H1 (cell line): ENCODE results near the gene SRRT. TPM values are rescaled to one million over a fixed set of nuclear protein-coding genes. Genes with fewer than 3 reads are reported as not detected.

Experiments
- CTCF ChIA-PET: fragments of 300-600 bp; sonication (Branson Sonifier 250); formaldehyde crosslinking; loops from one replicate; lab custom pipeline; 2021; ENCODE audit not compliant: partially characterized antibody; lab: Charles Lee
- POLR2A ChIA-PET: fragments of 300-600 bp; sonication (Branson Sonifier 250); formaldehyde crosslinking; loops from one replicate; lab custom pipeline; 2021; ENCODE audit warnings: inconsistent platforms; ENCODE audit not compliant: partially characterized antibody; lab: Charles Lee
- DNase-seq, 2 experiments: peaks; one replicate each; pipeline versions ENCODE4 v3.0.0 to v3.0.0-alpha.2; 2010 to 2022; ENCODE audit warnings: low spot score in 2 of 2, low read depth in 1 of 2, mixed read lengths in 1 of 2
- FAIRE-seq: peaks from 2 replicates; lab custom pipeline; 2011; peaks lifted over from hg19 to GRCh38; lab: Jason Lieb, UNC
- H2AFZ ChIP-seq: 2 replicates; pipeline ENCODE4 v1.8.1; 2012; ENCODE audit warnings: low read length, inconsistent platforms
- H2AK5ac ChIP-seq: 2 replicates; pipeline ENCODE4 v1.6.1; 2013; ENCODE audit warnings: low read depth, low read length
- H2BK120ac ChIP-seq: replicated peaks from 2 replicates; pipeline ENCODE3; 2013; ENCODE audit warnings: low read depth, low read length, inconsistent platforms
- H2BK12ac ChIP-seq: 2 replicates; pipeline ENCODE4 v1.6.1; 2013; ENCODE audit warnings: low read depth, low read length
- H2BK15ac ChIP-seq: 2 replicates; pipeline ENCODE4 v1.6.1; 2013; ENCODE audit warnings: low read length
- H2BK20ac ChIP-seq: 2 replicates; pipeline ENCODE4 v1.6.1; 2013; ENCODE audit warnings: low read length
- H2BK5ac ChIP-seq: 2 replicates; pipeline ENCODE4 v1.6.1; 2013; ENCODE audit warnings: low read depth, low read length
- H3K14ac ChIP-seq: 2 replicates; pipeline ENCODE4 v1.6.1; 2013; ENCODE audit warnings: inconsistent platforms; ENCODE audit not compliant: insufficient read length
- H3K18ac ChIP-seq: 2 replicates; pipeline ENCODE4 v1.6.1; 2013; ENCODE audit warnings: low read length; ENCODE audit errors: extremely low read depth
- H3K23ac ChIP-seq: 2 replicates; pipeline ENCODE4 v1.6.1; 2013; ENCODE audit warnings: inconsistent platforms; ENCODE audit not compliant: insufficient read length
- H3K23me2 ChIP-seq: 2 replicates; pipeline ENCODE4 v1.6.1; 2013; ENCODE audit warnings: low read depth, low read length
- H3K27ac ChIP-seq: 2 replicates; pipeline ENCODE4 v1.6.1; 2011; ENCODE audit warnings: low read depth, low read length, inconsistent platforms
- H3K27me3 ChIP-seq, 4 experiments: replicated peaks in 1 of 4; 1 replicate in 1 of 4; 2 replicates in 3 of 4; pipeline versions ENCODE4 v1.6.1 to v1.8.1; 2011 to 2013; ENCODE audit warnings: low read length in 3 of 4, mild to moderate bottlenecking in 3 of 4, inconsistent platforms in 2 of 4, mixed read lengths in 2 of 4, moderate library complexity in 1 of 4; ENCODE audit not compliant: control insufficient read depth in 3 of 4, insufficient read depth in 3 of 4; ENCODE audit errors: extremely low read depth in 1 of 4
- H3K36me3 ChIP-seq, 4 experiments: 2 replicates each; pipeline versions ENCODE4 v1.6.1 to v1.8.1; 2011 to 2013; ENCODE audit warnings: mild to moderate bottlenecking in 4 of 4, low read length in 3 of 4, moderate library complexity in 2 of 4, control low read depth in 1 of 4, inconsistent platforms in 1 of 4; ENCODE audit not compliant: insufficient read depth in 4 of 4, control insufficient read depth in 2 of 4
- H3K4ac ChIP-seq: replicated peaks from 2 replicates; pipeline ENCODE3; 2013; ENCODE audit warnings: low read length, low read depth, mixed read lengths, inconsistent platforms; ENCODE audit not compliant: insufficient read length
- H3K4me1 ChIP-seq, 4 experiments: replicated peaks in 1 of 4; 1 replicate in 1 of 4; 2 replicates in 3 of 4; pipeline versions ENCODE4 v1.6.1 to v1.8.1; 2011 to 2013; ENCODE audit warnings: low read length in 3 of 4, inconsistent platforms in 2 of 4, mixed read lengths in 1 of 4; ENCODE audit not compliant: insufficient read depth in 4 of 4, control insufficient read depth in 3 of 4
- H3K4me2 ChIP-seq, 2 experiments: 2 replicates each; pipeline versions ENCODE4 v1.6.1 to v1.8.1; 2011 to 2013; ENCODE audit warnings: low read depth in 2 of 2, low read length in 2 of 2, control low read depth in 1 of 2, inconsistent platforms in 1 of 2, mild to moderate bottlenecking in 1 of 2; ENCODE audit not compliant: insufficient read depth in 1 of 2
- H3K4me3 ChIP-seq, 4 experiments: fragments of 200-600, 300-600 bp in 1 of 4; sonication (generic), shearing (Covaris generic), sonication (Bioruptor Twin) in 1 of 4; 2 replicates each; pipeline versions ENCODE4 v1.5.1 to v1.8.1; 2011 to 2016; ENCODE audit warnings: low read length in 4 of 4, low read depth in 3 of 4, control low read depth in 2 of 4, inconsistent platforms in 2 of 4, mild to moderate bottlenecking in 2 of 4, mixed read lengths in 1 of 4, moderate library complexity in 1 of 4; ENCODE audit not compliant: insufficient read depth in 2 of 4; ENCODE audit errors: extremely low read depth in 1 of 4
- H3K56ac ChIP-seq: replicated peaks from 2 replicates; pipeline ENCODE3; 2013; ENCODE audit warnings: low read depth, mild to moderate bottlenecking, mixed read lengths, low read length, inconsistent platforms; ENCODE audit not compliant: insufficient read length
- H3K79me1 ChIP-seq: 2 replicates; pipeline ENCODE4 v1.6.1; 2013; ENCODE audit warnings: low read depth, low read length, control low read depth
- H3K79me2 ChIP-seq, 2 experiments: 2 replicates each; pipeline versions ENCODE4 v1.6.1 to v1.8.1; 2012 to 2013; ENCODE audit warnings: low read length in 2 of 2, mild to moderate bottlenecking in 2 of 2, inconsistent platforms in 1 of 2; ENCODE audit not compliant: insufficient read depth in 2 of 2, control insufficient read depth in 1 of 2
- H3K9ac ChIP-seq, 4 experiments: replicated peaks in 1 of 4; 1 replicate in 1 of 4; 2 replicates in 3 of 4; pipeline versions ENCODE4 v1.6.1 to v1.8.1; 2011 to 2013; ENCODE audit warnings: low read depth in 3 of 4, low read length in 3 of 4, control low read depth in 2 of 4, mild to moderate bottlenecking in 2 of 4, moderate library complexity in 2 of 4, inconsistent platforms in 1 of 4; ENCODE audit errors: extremely low read depth in 1 of 4
- H3K9me3 ChIP-seq, 2 experiments: 2 replicates each; pipeline versions ENCODE4 v1.6.1 to v1.8.1; 2012 to 2013; ENCODE audit warnings: mild to moderate bottlenecking in 2 of 2, moderate library complexity in 2 of 2, control low read depth in 1 of 2, inconsistent platforms in 1 of 2, low read depth in 1 of 2, low read length in 1 of 2, mixed read lengths in 1 of 2; ENCODE audit not compliant: insufficient read depth in 2 of 2
- H4K20me1 ChIP-seq, 2 experiments: replicated peaks in 1 of 2; 2 replicates each; pipeline versions ENCODE3 to v1.8.1; 2011 to 2013; ENCODE audit warnings: inconsistent platforms in 2 of 2, low read length in 2 of 2, mild to moderate bottlenecking in 1 of 2; ENCODE audit not compliant: insufficient read depth in 2 of 2, control insufficient read depth in 1 of 2
- H4K5ac ChIP-seq: 2 replicates; pipeline ENCODE4 v1.6.1; 2013; ENCODE audit warnings: low read length, low read depth, mixed read lengths, inconsistent platforms; ENCODE audit not compliant: insufficient read length
- H4K8ac ChIP-seq: 2 replicates; pipeline ENCODE4 v1.8.0; 2013; ENCODE audit warnings: mild to moderate bottlenecking, moderate library complexity, low read length, inconsistent platforms; ENCODE audit not compliant: insufficient read depth; ENCODE audit errors: extremely low read depth
- H4K91ac ChIP-seq: replicated peaks from 2 replicates; pipeline ENCODE3; 2013; ENCODE audit warnings: low read length, mixed read lengths, inconsistent platforms; ENCODE audit not compliant: insufficient read length
- CEBPB ChIP-seq: IDR thresholded peaks from 2 replicates; pipeline ENCODE4 v1.6.1; 2012; ENCODE audit warnings: low read depth, low read length
- POLR2AphosphoS5 ChIP-seq: IDR thresholded peaks from 2 replicates; pipeline ENCODE4 v1.6.1; 2011; ENCODE audit warnings: low read depth, low read length
- SRF ChIP-seq: IDR thresholded peaks from 2 replicates; pipeline ENCODE4 v1.6.1; 2011; ENCODE audit warnings: mild to moderate bottlenecking, low read depth, low read length, moderate library complexity
- TAF7 ChIP-seq: optimal IDR thresholded peaks from 2 replicates; pipeline ENCODE3; 2011; ENCODE audit warnings: low read depth, mild to moderate bottlenecking, inconsistent platforms, low read length, moderate library complexity, borderline replicate concordance
- TBP ChIP-seq: IDR thresholded peaks from 2 replicates; pipeline ENCODE4 v1.6.1; 2011; ENCODE audit warnings: low read depth, low read length, improper control_type of control experiment
- WGBS, 2 experiments: shearing (Covaris generic) in 1 of 2; methylation state at CpG; one replicate each; pipeline versions ENCODE4 v1.1.6 to v1.1.7; 2013 to 2015; ENCODE audit warnings: low lambda C conversion rate in 2 of 2, mixed read lengths in 2 of 2, inconsistent platforms in 1 of 2, low coverage in 1 of 2, missing lambda C conversion rate in 1 of 2; ENCODE audit not compliant: insufficient replicate concordance in 2 of 2, insufficient coverage in 1 of 2, insufficient read length in 1 of 2; ENCODE audit errors: extremely low coverage in 1 of 2, missing lambda C conversion rate in 1 of 2; 5-methylcytosine and 5-hydroxymethylcytosine counted together
- polyA plus RNA-seq, 7 experiments: library from polyadenylated mRNA; depleted of rRNA in 3 of 7; stranded (reverse) in 5 of 7; unstranded in 2 of 7; fragments of >200 nt in 5 of 7; fragments of 200-250 nt in 2 of 7; gene quantifications; 1 replicate in 5 of 7; 2 replicates in 1 of 7; 4 replicates in 1 of 7; pipeline versions ENCODE4 v1.2.1 to v1.2.3, GENCODE V29; 2011 to 2013; ENCODE audit warnings: missing spikeins in 2 of 7, mixed read lengths in 2 of 7
- total RNA-seq: library from RNA; stranded (reverse); fragmentation: NEBNext Ultra II Directional; extraction: Animal tissue kit (Norgen Biotek cat#: 25700); gene quantifications from 2 replicates; pipeline ENCODE4 v1.2.1, GENCODE V29; 2021

The SRRT gene
- total and polyA plus RNA-seq, 2 of the 8 experiments (the other 6 are each of a cell fraction or from before 2014, with no cell fraction given), result 66.7 to 237 TPM

DNA sequence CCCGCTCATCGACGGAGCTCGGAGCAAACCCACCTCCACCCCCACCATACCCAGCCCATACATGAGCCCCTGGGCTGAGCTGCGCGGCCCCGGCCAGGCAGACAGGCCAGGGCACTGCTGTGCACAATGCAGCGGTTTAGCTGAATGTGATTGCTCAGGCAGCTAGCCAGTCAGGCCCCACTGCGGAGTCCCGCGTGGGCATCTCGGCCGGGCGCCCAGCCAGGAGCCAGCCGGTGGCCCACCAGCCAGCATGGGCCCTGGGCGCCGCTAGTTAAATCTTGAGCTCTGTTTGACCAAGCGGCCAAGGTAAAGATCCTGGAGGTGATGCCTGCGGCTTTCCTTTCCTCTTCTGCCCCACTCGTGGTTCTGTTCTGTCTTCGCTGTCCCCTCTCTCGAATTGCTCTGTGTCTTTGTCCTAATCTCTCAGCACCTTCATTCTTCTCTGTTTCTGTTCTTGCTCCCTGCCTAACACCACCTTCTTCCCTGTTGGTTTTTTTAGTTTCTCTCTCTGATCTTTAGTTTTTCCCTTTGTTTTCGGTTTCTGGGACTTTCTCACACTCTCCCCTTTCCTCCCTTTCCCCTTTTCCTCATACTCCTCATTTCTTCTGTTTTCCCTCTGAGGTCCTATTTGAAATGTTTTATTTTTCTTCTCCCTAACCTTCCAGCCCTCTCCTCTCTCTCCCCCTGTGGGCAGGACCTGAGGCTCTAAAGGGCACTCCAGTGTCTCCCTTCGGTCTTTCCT, 8.1 kb downstream of the SRRT start:
- no peaks in the 10 kb centered on the region; a peak in 1 of 7 replicates for H3K27me3 ChIP-seq
- H2BK20ac ChIP-seq, result no peak overlapping the region
- TF ChIP-seq TBP, result no peak
- no peak for TF ChIP-seq CEBPB
- no peak for TF ChIP-seq SRF
- TF ChIP-seq POLR2AphosphoS5, result no peak
- TF ChIP-seq TAF7, result no peak
- TF ChIP-seq, all 59 proteins: peak for 0
- Histone ChIP-seq H4K91ac (no peak overlapping the region), H3K79me2 (peaks cover 9 to 61% of the 10 kb centered on the region in 2 experiments; a peak in 3 of 4 replicates), H3K79me1 (peaks cover 18% of the 10 kb centered on the region), H4K5ac (no peak overlapping the region), H3K4me3 (no peak overlapping the region), H3K36me3 (peaks cover 53 to 81% (median 66%) of the 10 kb centered on the region in 4 experiments), H3K9me3 (no peaks in the 10 kb centered on the region; a peak in 1 of 4 replicates), H3K4me2 (no peak overlapping the region), H2BK120ac (no peak overlapping the region), H2AK5ac (no peak overlapping the region), H2BK5ac (no peak overlapping the region), H3K27ac (no peak overlapping the region), H2BK15ac (no peak overlapping the region), H3K4me1 (peaks cover 0 to 12% (median under 1%) of the 10 kb centered on the region in 4 experiments; a peak in 4 of 7 replicates), H3K4ac (no peak overlapping the region), H3K23ac (no peak overlapping the region), H4K20me1 (peaks cover 19 to 30% of the 10 kb centered on the region in 2 experiments), H3K18ac (no peak overlapping the region), H2BK12ac (no peak overlapping the region), H4K8ac (no peak overlapping the region; the same call in 1 of the 2 replicates), H3K14ac (no peak overlapping the region), H2AFZ (no peak overlapping the region), H3K56ac (no peak overlapping the region), H3K23me2 (peaks cover 6% of the 10 kb centered on the region; the same call in 1 of the 2 replicates), H3K9ac (no peak overlapping the region)
- DNase-seq (no peak), FAIRE-seq (no peak)
- POLR2A ChIA-PET, result interaction anchor here (1.1 to 10.1 kb wide), 2 partner anchors 9 to 81 kb away, joined by 3 to 313 read pairs; partner anchors contain the start of genes SRRT and TRIP6
- WGBS, 2 experiments, result 93% methylated on average over 24 of the region's 24 CpGs; no CpG with 5 or more reads in 1 of the 2 experiments
- CTCF ChIA-PET, result interaction anchor here (1.4 kb wide), 1 partner anchor 82 kb away, joined by 3 read pairs; no protein-coding TSS in a partner anchor
